HepG2 (cell line): ENCODE data around the gene PREX1. TPM values are rescaled to one million over a fixed set of nuclear protein-coding genes. Genes with fewer than 3 reads are reported as not detected.

Source experiments
- CBX5 ChIP-seq: sonication (generic); formaldehyde crosslinking; IDR thresholded peaks from 2 replicates; pipeline ENCODE4 v1.4.0; 2020; ENCODE audit warnings: missing genetic modification reagents, borderline replicate concordance
- CTCF ChIP-seq: sonication (generic); formaldehyde crosslinking; IDR thresholded peaks from 2 replicates; pipeline ENCODE4 v1.5.0; 2020; ENCODE audit warnings: mild to moderate bottlenecking, missing genetic modification reagents, moderate library complexity
- FOXC1 ChIP-seq: sonication (generic); formaldehyde crosslinking; IDR thresholded peaks from 2 replicates; pipeline ENCODE4 v1.8.0; 2022; ENCODE audit warnings: mild to moderate bottlenecking, missing genetic modification reagents, borderline replicate concordance
- HES4 ChIP-seq: sonication (generic); formaldehyde crosslinking; IDR thresholded peaks from 2 replicates; pipeline ENCODE4 v1.9.0; 2021; ENCODE audit warnings: mild to moderate bottlenecking, missing genetic modification reagents, borderline replicate concordance
- KDM2A ChIP-seq: sonication (generic); formaldehyde crosslinking; IDR thresholded peaks from 2 replicates; pipeline ENCODE4 v1.4.0; 2020; ENCODE audit warnings: low read depth, missing genetic modification reagents, borderline replicate concordance
- KDM5B ChIP-seq: sonication (generic); formaldehyde crosslinking; IDR thresholded peaks from 2 replicates; pipeline ENCODE4 v1.4.0; 2020; ENCODE audit warnings: missing genetic modification reagents, mild to moderate bottlenecking, borderline replicate concordance
- MXD1 ChIP-seq: sonication (generic); formaldehyde crosslinking; IDR thresholded peaks from 2 replicates; pipeline ENCODE4 v1.4.0; 2020; ENCODE audit warnings: mild to moderate bottlenecking, missing genetic modification reagents
- RAD21 ChIP-seq: fragments of 450-650 bp; formaldehyde crosslinking; IDR thresholded peaks from 2 replicates; pipeline ENCODE4 v1.5.0; 2020; ENCODE audit warnings: mild to moderate bottlenecking
- STAG1 ChIP-seq: sonication (generic); formaldehyde crosslinking; IDR thresholded peaks from 2 replicates; pipeline ENCODE4 v1.4.0; 2020; ENCODE audit warnings: missing genetic modification reagents
- SUZ12 ChIP-seq: fragments of 150-350 bp; IDR thresholded peaks from 2 replicates; pipeline ENCODE4 v1.6.1; 2014; ENCODE audit warnings: low read depth, low read length
- TCF12 ChIP-seq, 2 experiments: fragments of 450-650 bp in 1 of 2; sonication (generic) in 1 of 2; formaldehyde crosslinking in 1 of 2; IDR thresholded peaks; 2 replicates each; pipeline versions ENCODE4 v1.6.1 to v1.8.0; 2017 to 2022; ENCODE audit warnings: antibody characterized with exemption in 1 of 2, mild to moderate bottlenecking in 1 of 2, missing genetic modification reagents in 1 of 2, moderate library complexity in 1 of 2
- ZBTB38 ChIP-seq: sonication (generic); formaldehyde crosslinking; IDR thresholded peaks from 2 replicates; pipeline ENCODE4 v1.5.1; 2020; ENCODE audit warnings: mild to moderate bottlenecking, missing genetic modification reagents
- ZC3H4 ChIP-seq: sonication (generic); formaldehyde crosslinking; IDR thresholded peaks from 2 replicates; pipeline ENCODE4 v1.4.0; 2020; ENCODE audit warnings: missing genetic modification reagents, borderline replicate concordance
- ZKSCAN1 ChIP-seq: fragments of 150-350 bp; IDR thresholded peaks from 2 replicates; pipeline ENCODE4 v1.6.1; 2014; ENCODE audit warnings: low read length
- ZKSCAN8 ChIP-seq: IDR thresholded peaks from 2 replicates; pipeline ENCODE4 v1.6.1; 2016; ENCODE audit warnings: borderline replicate concordance, missing genetic modification reagents, missing compliant biosample characterization
- ZNF124 ChIP-seq: sonication (generic); formaldehyde crosslinking; IDR thresholded peaks from 2 replicates; pipeline ENCODE4 v1.4.0; 2020; ENCODE audit warnings: missing genetic modification reagents
- ZNF251 ChIP-seq: sonication (generic); formaldehyde crosslinking; IDR thresholded peaks from 2 replicates; pipeline ENCODE4 v1.9.0; 2021; ENCODE audit warnings: mild to moderate bottlenecking, missing genetic modification reagents
- ZNF263 ChIP-seq: sonication (generic); formaldehyde crosslinking; IDR thresholded peaks from 2 replicates; pipeline ENCODE4 v1.4.0; 2020; ENCODE audit warnings: missing genetic modification reagents
- ZNF776 ChIP-seq: sonication (generic); formaldehyde crosslinking; IDR thresholded peaks from 2 replicates; pipeline ENCODE4 v1.4.0; 2020; ENCODE audit warnings: mild to moderate bottlenecking, missing genetic modification reagents
- polyA plus RNA-seq, 8 experiments: library from polyadenylated mRNA; depleted of rRNA in 3 of 8; stranded (reverse) in 7 of 8; unstranded in 1 of 8; fragments of >200 nt; fragmentation: Illumina TruSeq in 4 of 8; extraction: Trizol in 4 of 8; gene quantifications; 2 replicates each; pipeline versions ENCODE4 v1.2.1 to v1.2.3, GENCODE V29; 2011 to 2016; ENCODE audit warnings: low read depth in 4 of 8, missing spikeins in 1 of 8, mixed read lengths in 1 of 8; ENCODE audit not compliant: insufficient read depth in 1 of 8
- total RNA-seq, 5 experiments: library from RNA; depleted of rRNA; stranded (reverse); fragments of >200 nt; fragmentation: Illumina TruSeq; extraction: Trizol; gene quantifications; 2 replicates each; pipeline ENCODE4 v1.2.3, GENCODE V29; 2016; ENCODE audit warnings: low read depth in 1 of 5
- TF ChIP-seq, protein P1 (sequence below): sonication (generic); formaldehyde crosslinking; IDR thresholded peaks from 2 replicates; pipeline ENCODE4 v1.4.0; 2020; ENCODE audit warnings: missing genetic modification reagents, borderline replicate concordance
- TF ChIP-seq, protein P2 (sequence below): IDR thresholded peaks from 2 replicates; pipeline ENCODE4 v1.6.1; 2016; ENCODE audit warnings: low read depth

The PREX1 gene
- total and polyA plus RNA-seq, 2 of the 13 experiments (the other 11 are each of a cell fraction or from before 2014, with no cell fraction given) = 0.02 to 0.04 TPM

GRCh38 chr20:48657426-48658197 is 170.2 kb downstream of the PREX1 start (continued):
- TF ChIP-seq ZNF776 (CRISPR knock-in tag) = 0 out of 2 replicates have a peak, but pooled peaks have one; percentile 29
- peak; percentile 99 for TF ChIP-seq CTCF (CRISPR knock-in tag)
- TF ChIP-seq CBX5 (CRISPR knock-in tag) = 0 out of 2 replicates have a peak, but pooled peaks have one; percentile 23
- peak; percentile 51; the same call in 1 of the 2 replicates for TF ChIP-seq ZBTB38 (CRISPR knock-in tag)
- 0 out of 2 replicates have a peak, but pooled peaks have one; percentile 42 for TF ChIP-seq KDM5B (CRISPR knock-in tag)
- TF ChIP-seq ZC3H4 (CRISPR knock-in tag) = 0 out of 2 replicates have a peak, but pooled peaks have one; percentile 18
- peak; percentile 54; the same call in 1 of the 2 replicates for TF ChIP-seq FOXC1
- peak; percentile 99 for TF ChIP-seq STAG1 (CRISPR knock-in tag)
- TF ChIP-seq KDM2A = peak; percentile 59; the same call in 1 of the 2 replicates
- no peak for TF ChIP-seq TCF12 (IDR thresholded peaks at IDR 0.05)
- no peak for TF ChIP-seq TCF12 (CRISPR knock-in tag; IDR thresholded peaks at IDR 0.05)
- TF ChIP-seq, protein P1, sequence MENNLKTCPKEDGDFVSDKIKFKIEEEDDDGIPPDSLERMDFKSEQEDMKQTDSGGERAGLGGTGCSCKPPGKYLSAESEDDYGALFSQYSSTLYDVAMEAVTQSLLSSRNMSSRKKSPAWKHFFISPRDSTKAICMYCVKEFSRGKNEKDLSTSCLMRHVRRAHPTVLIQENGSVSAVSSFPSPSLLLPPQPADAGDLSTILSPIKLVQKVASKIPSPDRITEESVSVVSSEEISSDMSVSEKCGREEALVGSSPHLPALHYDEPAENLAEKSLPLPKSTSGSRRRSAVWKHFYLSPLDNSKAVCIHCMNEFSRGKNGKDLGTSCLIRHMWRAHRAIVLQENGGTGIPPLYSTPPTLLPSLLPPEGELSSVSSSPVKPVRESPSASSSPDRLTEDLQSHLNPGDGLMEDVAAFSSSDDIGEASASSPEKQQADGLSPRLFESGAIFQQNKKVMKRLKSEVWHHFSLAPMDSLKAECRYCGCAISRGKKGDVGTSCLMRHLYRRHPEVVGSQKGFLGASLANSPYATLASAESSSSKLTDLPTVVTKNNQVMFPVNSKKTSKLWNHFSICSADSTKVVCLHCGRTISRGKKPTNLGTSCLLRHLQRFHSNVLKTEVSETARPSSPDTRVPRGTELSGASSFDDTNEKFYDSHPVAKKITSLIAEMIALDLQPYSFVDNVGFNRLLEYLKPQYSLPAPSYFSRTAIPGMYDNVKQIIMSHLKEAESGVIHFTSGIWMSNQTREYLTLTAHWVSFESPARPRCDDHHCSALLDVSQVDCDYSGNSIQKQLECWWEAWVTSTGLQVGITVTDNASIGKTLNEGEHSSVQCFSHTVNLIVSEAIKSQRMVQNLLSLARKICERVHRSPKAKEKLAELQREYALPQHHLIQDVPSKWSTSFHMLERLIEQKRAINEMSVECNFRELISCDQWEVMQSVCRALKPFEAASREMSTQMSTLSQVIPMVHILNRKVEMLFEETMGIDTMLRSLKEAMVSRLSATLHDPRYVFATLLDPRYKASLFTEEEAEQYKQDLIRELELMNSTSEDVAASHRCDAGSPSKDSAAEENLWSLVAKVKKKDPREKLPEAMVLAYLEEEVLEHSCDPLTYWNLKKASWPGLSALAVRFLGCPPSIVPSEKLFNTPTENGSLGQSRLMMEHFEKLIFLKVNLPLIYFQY = peak; percentile 47; the same call in 1 of the 2 replicates
- TF ChIP-seq, protein P2, sequence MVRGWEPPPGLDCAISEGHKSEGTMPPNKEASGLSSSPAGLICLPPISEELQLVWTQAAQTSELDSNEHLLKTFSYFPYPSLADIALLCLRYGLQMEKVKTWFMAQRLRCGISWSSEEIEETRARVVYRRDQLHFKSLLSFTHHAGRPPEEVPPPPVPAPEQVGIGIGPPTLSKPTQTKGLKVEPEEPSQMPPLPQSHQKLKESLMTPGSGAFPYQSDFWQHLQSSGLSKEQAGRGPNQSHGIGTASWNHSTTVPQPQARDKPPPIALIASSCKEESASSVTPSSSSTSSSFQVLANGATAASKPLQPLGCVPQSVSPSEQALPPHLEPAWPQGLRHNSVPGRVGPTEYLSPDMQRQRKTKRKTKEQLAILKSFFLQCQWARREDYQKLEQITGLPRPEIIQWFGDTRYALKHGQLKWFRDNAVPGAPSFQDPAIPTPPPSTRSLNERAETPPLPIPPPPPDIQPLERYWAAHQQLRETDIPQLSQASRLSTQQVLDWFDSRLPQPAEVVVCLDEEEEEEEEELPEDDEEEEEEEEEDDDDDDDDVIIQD = 0 out of 2 replicates have a peak, but pooled peaks have one; percentile 11
- TF ChIP-seq ZKSCAN1 = 0 out of 2 replicates have a peak, but pooled peaks have one; percentile 12
- TF ChIP-seq SUZ12 = peak; percentile 23; the same call in 1 of the 2 replicates
- peak; percentile 57; the same call in 1 of the 2 replicates for TF ChIP-seq ZNF263
- peak; percentile 99 for TF ChIP-seq RAD21 (CRISPR knock-in tag)
- TF ChIP-seq MXD1 (CRISPR knock-in tag) = 0 out of 2 replicates have a peak, but pooled peaks have one; percentile 27
- TF ChIP-seq ZNF251 (CRISPR knock-in tag) = 0 out of 2 replicates have a peak, but pooled peaks have one; percentile 55
- TF ChIP-seq ZKSCAN8 (CRISPR knock-in tag) = 0 out of 2 replicates have a peak, but pooled peaks have one; percentile 58
- peak; percentile 76; the same call in 1 of the 2 replicates for TF ChIP-seq ZNF124 (CRISPR knock-in tag)
- TF ChIP-seq HES4 (CRISPR knock-in tag) = no peak; the same call in 1 of the 2 replicates
